Keratinocyte (primary cell): ENCODE measurements around the gene HAO2. TPM values are rescaled to one million over a fixed set of nuclear protein-coding genes. Genes with fewer than 3 reads are reported as not detected.

Source experiments
- DNase-seq: peaks from one replicate; pipeline ENCODE4 v3.0.0-alpha.2; 2011; ENCODE audit warnings: low read depth, missing footprints, low spot score
- FAIRE-seq: peaks from 2 replicates; lab custom pipeline; 2011; peaks lifted over from hg19 to GRCh38; lab: Jason Lieb, UNC
- H2AFZ ChIP-seq: 2 replicates; pipeline ENCODE4 v1.6.0; 2012; ENCODE audit warnings: low read length, control low read depth, inconsistent platforms; ENCODE audit not compliant: control insufficient read depth
- H3K27ac ChIP-seq: 2 replicates; pipeline ENCODE4 v1.5.1; 2011; ENCODE audit warnings: low read length; ENCODE audit not compliant: control insufficient read depth, insufficient read depth
- H3K27me3 ChIP-seq: 3 replicates; pipeline ENCODE4 v1.6.0; 2011; ENCODE audit warnings: low read length; ENCODE audit not compliant: control insufficient read depth, insufficient read depth; ENCODE audit errors: extremely low read depth
- H3K36me3 ChIP-seq, 2 experiments: 2 replicates in 1 of 2; 3 replicates in 1 of 2; pipeline ENCODE4 v1.5.1; 2011; ENCODE audit warnings: low read length in 2 of 2, mild to moderate bottlenecking in 1 of 2; ENCODE audit not compliant: control insufficient read depth in 2 of 2, insufficient read depth in 2 of 2; ENCODE audit errors: extremely low read depth in 1 of 2
- H3K4me1 ChIP-seq: 3 replicates; pipeline ENCODE4 v1.5.1; 2011; ENCODE audit warnings: low read length; ENCODE audit not compliant: control insufficient read depth, insufficient read depth; ENCODE audit errors: extremely low read depth
- H3K4me2 ChIP-seq: 3 replicates; pipeline ENCODE4 v1.6.0; 2011; ENCODE audit warnings: low read depth, low read length; ENCODE audit not compliant: control insufficient read depth, insufficient read depth; ENCODE audit errors: extremely low read depth
- H3K4me3 ChIP-seq, 3 experiments: fragments of 200-600 bp in 1 of 3; sonication (generic) in 1 of 3; 2 replicates in 2 of 3; 3 replicates in 1 of 3; pipeline ENCODE4 v1.5.1; 2011 to 2016; ENCODE audit warnings: low read length in 3 of 3, mild to moderate bottlenecking in 3 of 3, control low read depth in 2 of 3, inconsistent platforms in 1 of 3, low read depth in 1 of 3, mixed read lengths in 1 of 3, mixed run types in 1 of 3, moderate library complexity in 1 of 3; ENCODE audit not compliant: control insufficient read depth in 2 of 3, insufficient read depth in 2 of 3; ENCODE audit errors: extremely low read depth in 1 of 3
- H3K79me2 ChIP-seq: 2 replicates; pipeline ENCODE4 v1.6.0; 2012; ENCODE audit warnings: low read length; ENCODE audit not compliant: control insufficient read depth, insufficient read depth
- H3K9ac ChIP-seq: 3 replicates; pipeline ENCODE4 v1.6.0; 2011; ENCODE audit warnings: low read length; ENCODE audit not compliant: control insufficient read depth, insufficient read depth; ENCODE audit errors: extremely low read depth
- H3K9me1 ChIP-seq: 3 replicates; pipeline ENCODE4 v1.6.0; 2011; ENCODE audit warnings: low read length; ENCODE audit not compliant: control insufficient read depth, insufficient read depth; ENCODE audit errors: extremely low read depth
- H3K9me3 ChIP-seq: 2 replicates; pipeline ENCODE4 v1.5.1; 2012; ENCODE audit warnings: low read depth, low read length; ENCODE audit not compliant: control insufficient read depth
- H4K20me1 ChIP-seq: 3 replicates; pipeline ENCODE4 v1.6.0; 2011; ENCODE audit warnings: low read length; ENCODE audit not compliant: control insufficient read depth, insufficient read depth; ENCODE audit errors: extremely low read depth
- CTCF ChIP-seq, 3 experiments: IDR thresholded peaks in 1 of 3; conservative IDR thresholded peaks in 1 of 3; optimal IDR thresholded peaks in 1 of 3; 2 replicates in 2 of 3; 3 replicates in 1 of 3; pipeline versions ENCODE3 to v1.5.1; 2011; ENCODE audit warnings: low read length in 3 of 3, mild to moderate bottlenecking in 3 of 3, moderate library complexity in 2 of 3, control low read depth in 1 of 3, inconsistent platforms in 1 of 3; ENCODE audit not compliant: insufficient read depth in 2 of 3; ENCODE audit errors: extremely low read depth in 1 of 3
- EZH2 ChIP-seq: IDR thresholded peaks from one replicate; pipeline ENCODE4 v1.6.1; 2012; ENCODE audit warnings: inconsistent platforms, mild to moderate bottlenecking, low read length, moderate library complexity
- dilution Hi-C: fragments of 300-500 bp; cut with MboI; formaldehyde crosslinking; loops from one replicate; pipeline ENCODE4 v1.7.0; 2020; ENCODE audit warnings: low sequenced_read_pairs; ENCODE audit not compliant: extremely low pct_ligation_motif_present
- polyA plus RNA-seq, 5 experiments: library from polyadenylated mRNA; depleted of rRNA in 3 of 5; stranded (reverse) in 3 of 5; stranded (forward) in 1 of 5; unstranded in 1 of 5; fragments of >200 nt; gene quantifications; 1 replicate in 1 of 5; 2 replicates in 3 of 5; 3 replicates in 1 of 5; pipeline versions ENCODE4 v1.2.1 to v1.2.3, GENCODE V29; 2011 to 2012; ENCODE audit warnings: missing spikeins in 2 of 5, low read depth in 1 of 5, low replicate concordance in 1 of 5

The HAO2 gene
- polyA plus RNA-seq, 1 donor (not counting 4 experiments of a cell fraction or from before 2014, with no cell fraction given), result not detected

- Histone ChIP-seq H3K79me2 (no peaks in the 10 kb centered on the region), H3K9me3 (no peaks in the 10 kb centered on the region), H3K4me2 (no peak overlapping the region), H3K27me3 (no peaks in the 10 kb centered on the region), H3K27ac (no peak overlapping the region), H3K9me1 (no peaks in the 10 kb centered on the region), H3K9ac (no peak overlapping the region), H3K4me3 (no peak overlapping the region), H2AFZ (no peak overlapping the region), H3K4me1 (no peaks in the 10 kb centered on the region), H3K36me3 (no peaks in the 10 kb centered on the region), H4K20me1 (no peaks in the 10 kb centered on the region)
- FAIRE-seq (no peak), DNase-seq (no peak)
- TF ChIP-seq CTCF (optimal IDR thresholded peaks at IDR 0.05 in 1 of 3, IDR thresholded peaks at IDR 0.05 in 1 of 3, conservative IDR thresholded peaks at IDR 0.05 in 1 of 3; ENCODE audit: extremely low read depth in 1 of 3, insufficient read depth in 2 of 3, low read length in 3 of 3), result no peak
- TF ChIP-seq EZH2, result no peak
- dilution Hi-C loops, result no loop called here
Observed at GRCh38 chr1:119397986-119398385, 29.4 kb downstream of the HAO2 start.

- no peak overlapping the region for H2AFZ ChIP-seq
- H3K27ac ChIP-seq, result no peak overlapping the region
- no peak overlapping the region for H3K4me3 ChIP-seq
- H3K79me2 ChIP-seq, result no peaks in the 10 kb centered on the region
- no peak overlapping the region for H3K4me2 ChIP-seq
- no peaks in the 10 kb centered on the region for H3K27me3 ChIP-seq
- dilution Hi-C loops, result no loop called here
- no peak overlapping the region for H3K9ac ChIP-seq
- no peak for DNase-seq
- H3K9me1 ChIP-seq, result no peaks in the 10 kb centered on the region
- H3K4me1 ChIP-seq, result no peaks in the 10 kb centered on the region
- no peak for FAIRE-seq
- no peaks in the 10 kb centered on the region for H4K20me1 ChIP-seq
- no peaks in the 10 kb centered on the region for H3K36me3 ChIP-seq
- no peak for TF ChIP-seq EZH2
- TF ChIP-seq CTCF (optimal IDR thresholded peaks at IDR 0.05 in 1 of 3, IDR thresholded peaks at IDR 0.05 in 1 of 3, conservative IDR thresholded peaks at IDR 0.05 in 1 of 3; ENCODE audit: extremely low read depth in 1 of 3, insufficient read depth in 2 of 3, low read length in 3 of 3), result no peak
- no peaks in the 10 kb centered on the region for H3K9me3 ChIP-seq
Observed at GRCh38 chr1:119404736-119405135, 36.2 kb downstream of the HAO2 start.
